CD4-positive, alpha-beta T cell (primary cell): ENCODE results near the gene TLCD3B. TPM values are rescaled to one million over a fixed set of nuclear protein-coding genes. Genes with fewer than 3 reads are reported as not detected.

Experiments
- ATAC-seq: fragments of 200-7000 bp; cut with Tn5 transposase; one replicate; pipeline ENCODE4 v1.10.0; 2022; ENCODE audit warnings: mild to moderate bottlenecking; ENCODE audit not compliant: poor library complexity
- CTCF ChIA-PET: fragments of 350-600 bp; sonication (Branson Sonifier 250); formaldehyde crosslinking; loops from one replicate; lab custom pipeline; 2021; ENCODE audit warnings: antibody characterized with exemption, inconsistent platforms; lab: Charles Lee
- POLR2A ChIA-PET: fragments of 350-600 bp; sonication (Branson Sonifier 250); formaldehyde crosslinking; loops from one replicate; lab custom pipeline; 2021; ENCODE audit warnings: antibody characterized with exemption, inconsistent platforms; lab: Charles Lee
- DNase-seq, 14 experiments: peaks; one replicate each; pipeline ENCODE4 v3.0.0-alpha.2; 2013 to 2020; ENCODE audit warnings: mixed read lengths in 2 of 14
- H3K27ac ChIP-seq, 2 donors: one replicate each; pipeline versions ENCODE4 v1.5.1 to v1.7.0; 2013; ENCODE audit warnings: low read length in 2 of 2, low read depth in 1 of 2, mild to moderate bottlenecking in 1 of 2
- H3K27me3 ChIP-seq, 2 experiments: 1 replicate in 1 of 2; 2 replicates in 1 of 2; pipeline versions ENCODE4 v1.6.1 to v1.7.0; 2013; ENCODE audit warnings: low read length in 2 of 2, control low read depth in 1 of 2, mild to moderate bottlenecking in 1 of 2, moderate library complexity in 1 of 2; ENCODE audit not compliant: insufficient read depth in 2 of 2, control insufficient read depth in 1 of 2
- H3K36me3 ChIP-seq: one replicate; pipeline ENCODE4 v1.6.1; 2013; ENCODE audit warnings: low read length, control low read depth; ENCODE audit not compliant: insufficient read depth
- H3K4me1 ChIP-seq: one replicate; pipeline ENCODE4 v1.6.1; 2013; ENCODE audit warnings: low read length, control low read depth; ENCODE audit not compliant: insufficient read depth
- H3K4me3 ChIP-seq: one replicate; pipeline ENCODE4 v1.5.1; 2013; ENCODE audit warnings: mild to moderate bottlenecking, low read length, moderate library complexity
- H3K9me3 ChIP-seq, 2 experiments: 1 replicate in 1 of 2; 2 replicates in 1 of 2; pipeline versions ENCODE4 v1.6.1 to v1.7.0; 2013; ENCODE audit warnings: low read length in 2 of 2, mild to moderate bottlenecking in 2 of 2, control low read depth in 1 of 2, moderate library complexity in 1 of 2; ENCODE audit not compliant: control insufficient read depth in 1 of 2, insufficient read depth in 1 of 2
- H3K27ac Mint-ChIP-seq: one replicate; pipeline ENCODE4 v1.8.0; 2020; ENCODE audit warnings: mixed read lengths
- H3K27me3 Mint-ChIP-seq: one replicate; pipeline ENCODE4 v1.8.0; 2021; ENCODE audit warnings: mixed read lengths
- H3K36me3 Mint-ChIP-seq: one replicate; pipeline ENCODE4 v1.8.0; 2021; ENCODE audit warnings: low read depth, mixed read lengths
- H3K4me1 Mint-ChIP-seq: one replicate; pipeline ENCODE4 v1.8.0; 2021; ENCODE audit warnings: low read depth, mixed read lengths
- H3K4me3 Mint-ChIP-seq: one replicate; pipeline ENCODE4 v1.8.0; 2020; ENCODE audit warnings: mild to moderate bottlenecking, mixed read lengths
- H3K9me3 Mint-ChIP-seq: one replicate; pipeline ENCODE4 v1.8.0; 2020; ENCODE audit warnings: mixed read lengths
- CTCF ChIP-seq: fragments of 200-600 bp; IDR thresholded peaks from one replicate; pipeline ENCODE4 v1.8.0; 2022; ENCODE audit warnings: antibody characterized with exemption, mild to moderate bottlenecking
- intact Hi-C, 2 experiments: fragments of 100-400 bp; cut with DNase I in 1 of 2; cut with micrococcal nuclease in 1 of 2; formaldehyde crosslinking; loops; one replicate each; pipeline versions ENCODE4 v1.15.1 to v1.9.0; 2023 to 2025; cut with DNase I, micrococcal nuclease
- total RNA-seq, 174 experiments: library from RNA in 2 of 174; stranded (reverse) in 2 of 174; gene quantifications; one replicate each; pipeline ENCODE4 v1.2.3 and lab custom pipeline; 2021 to 2026

Gene TLCD3B
- total RNA-seq, 2 experiments from 2014 or later, result not detected

GRCh38 chr16:29987371-29988085, 43.5 kb downstream of the TLCD3B start:
- H3K9me3 Mint-ChIP-seq, result no peaks in the 10 kb centered on the region
- H3K36me3 Mint-ChIP-seq, result peaks cover 80% of the 10 kb centered on the region
- no peak for DNase-seq
- intact Hi-C loops, result no loop called here
- CTCF ChIA-PET, result no interaction called here
- no peaks in the 10 kb centered on the region for H3K9me3 ChIP-seq
- no peaks in the 10 kb centered on the region for H3K4me1 ChIP-seq
- no peak overlapping the region for H3K4me3 ChIP-seq
- no peaks in the 10 kb centered on the region for H3K27me3 Mint-ChIP-seq
- no peak overlapping the region for H3K27ac ChIP-seq
- H3K4me1 Mint-ChIP-seq, result no peaks in the 10 kb centered on the region
- H3K4me3 Mint-ChIP-seq, result no peak overlapping the region
- POLR2A ChIA-PET, result no interaction called here
- ATAC-seq, result no peak
- no peak for TF ChIP-seq CTCF
- H3K27ac Mint-ChIP-seq, result no peak overlapping the region
- peaks cover 87% of the 10 kb centered on the region for H3K36me3 ChIP-seq
- no peaks in the 10 kb centered on the region for H3K27me3 ChIP-seq

GRCh38 chr16:29986931-29987330, 44.1 kb downstream of the TLCD3B start:
- DNase-seq (no peak), ATAC-seq (no peak)
- H3K4me3 Mint-ChIP-seq, result no peak overlapping the region
- CTCF ChIA-PET, result no interaction called here
- H3K4me1 ChIP-seq, result no peaks in the 10 kb centered on the region
- no peaks in the 10 kb centered on the region for H3K4me1 Mint-ChIP-seq
- POLR2A ChIA-PET, result interaction anchor here (1.4 kb wide), 1 partner anchor 25 kb away, joined by 4 read pairs; the partner anchor contains the start of gene TMEM219
- no peak for TF ChIP-seq CTCF
- H3K27me3 ChIP-seq, result no peaks in the 10 kb centered on the region
- no peak overlapping the region for H3K27ac ChIP-seq
- no peaks in the 10 kb centered on the region for H3K9me3 Mint-ChIP-seq
- no peaks in the 10 kb centered on the region for H3K9me3 ChIP-seq
- H3K36me3 Mint-ChIP-seq, result peaks cover 80% of the 10 kb centered on the region
- no peak overlapping the region for H3K27ac Mint-ChIP-seq
- H3K36me3 ChIP-seq, result peaks cover 89% of the 10 kb centered on the region
- no peaks in the 10 kb centered on the region for H3K27me3 Mint-ChIP-seq
- intact Hi-C loops, result no loop called here
- H3K4me3 ChIP-seq, result no peak overlapping the region

- ATAC-seq (no peak), DNase-seq (no peak)
- Mint-ChIP-seq H3K4me1 (no peaks in the 10 kb centered on the region), H3K4me3 (no peak overlapping the region), H3K36me3 (peaks cover 86% of the 10 kb centered on the region), H3K9me3 (no peaks in the 10 kb centered on the region), H3K27me3 (no peaks in the 10 kb centered on the region), H3K27ac (no peak overlapping the region)
- Histone ChIP-seq H3K27me3 (no peaks in the 10 kb centered on the region), H3K27ac (no peak overlapping the region), H3K4me3 (no peak overlapping the region), H3K9me3 (no peaks in the 10 kb centered on the region), H3K4me1 (no peaks in the 10 kb centered on the region), H3K36me3 (peaks cover 91% of the 10 kb centered on the region)
- POLR2A ChIA-PET, result interaction anchor here (1.1 to 1.4 kb wide), 2 partner anchors 10 to 24 kb away, joined by 3 to 4 read pairs; partner anchors contain the start of genes INO80E and TMEM219
- CTCF ChIA-PET, result interaction anchor here (0.5 kb wide), 1 partner anchor 1025 kb away, joined by 3 read pairs; no protein-coding TSS in a partner anchor
- TF ChIP-seq CTCF, result no peak
- intact Hi-C loops, result no loop called here
These were observed 44.8 kb downstream of the TLCD3B start for GRCh38 chr16:29986231-29986630.
